Gastrocnemius medialis (tissue), 4 donors: ENCODE measurements around the gene FGG.

Experiments used
- CTCF ChIP-seq, 5 experiments: fragments of 450-650 bp in 3 of 5; fragments of 200-600 bp in 2 of 5; sonication (generic) in 2 of 5; IDR thresholded peaks in 4 of 5; conservative IDR thresholded peaks in 1 of 5; 1 replicate in 4 of 5; 2 replicates in 1 of 5; pipeline ENCODE4 v1.5.1; 2016 to 2019; ENCODE audit warnings: antibody characterized with exemption in 5 of 5, mild to moderate bottlenecking in 3 of 5, moderate library complexity in 3 of 5
- POLR2A ChIP-seq, 2 donors: fragments of 450-650 bp; IDR thresholded peaks; one replicate each; pipeline ENCODE4 v1.6.1; 2017; ENCODE audit warnings: antibody characterized with exemption in 2 of 2, mild to moderate bottlenecking in 2 of 2, moderate library complexity in 2 of 2

DNA sequence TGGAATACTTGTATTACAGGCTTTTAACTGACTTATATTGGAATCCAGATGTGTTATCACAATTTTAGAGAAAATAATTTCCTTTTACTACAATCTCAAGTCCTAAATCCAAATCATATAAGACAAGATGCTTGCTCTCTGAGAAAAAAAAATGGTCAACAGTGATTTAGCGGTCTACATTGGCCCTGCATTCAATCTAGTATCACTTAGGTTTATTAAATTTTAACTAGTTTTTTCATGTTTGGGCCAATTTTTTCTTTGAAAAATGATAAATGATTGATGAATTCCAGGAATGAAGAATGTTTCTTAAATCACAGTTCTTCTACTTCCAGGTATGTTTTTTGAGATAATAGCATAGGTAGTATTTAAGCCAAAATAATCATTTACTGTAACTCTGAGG is 2.8 kb upstream of the FGG start:
- TF ChIP-seq CTCF (IDR thresholded peaks at IDR 0.05 in 4 of 5, conservative IDR thresholded peaks at IDR 0.05 in 1 of 5) (no peak), POLR2A (IDR thresholded peaks at IDR 0.05) (no peak)
